NCI-H1105 (cell line): ENCODE results near the gene HOXA11.

Source experiments
- DNase-seq: peaks from one replicate; lab custom pipeline; 2025; lab: John Stamatoyannopoulos, UW

HOXA11 gene

GRCh38 chr7:27133409-27134231, 51.4 kb downstream of the HOXA11 start:
- no peak for DNase-seq

GRCh38 chr7:27132978-27133377, 52.1 kb downstream of the HOXA11 start:
- no peak for DNase-seq

GRCh38 chr7:27132214-27132613, 52.8 kb downstream of the HOXA11 start:
- no peak for DNase-seq

GRCh38 chr7:27131390-27131819, 53.6 kb downstream of the HOXA11 start:
- DNase-seq: no peak
